IMR-90 (cell line): ENCODE measurements around the gene ZDHHC11B. TPM values are rescaled to one million over a fixed set of nuclear protein-coding genes. Genes with fewer than 3 reads are reported as not detected.

ENCODE experiments used
- ATAC-seq: fragments of 200-7000 bp; cut with Tn5 transposase; 2 replicates; pipeline ENCODE4 v1.9.1; 2020; ENCODE audit warnings: low read depth, mild to moderate bottlenecking, moderate library complexity
- BruUV-seq: library from RNA; stranded (reverse); fragments of 400-500 nt; replicated peaks from 2 replicates; lab custom pipeline; 2021; lab: Mats Ljungman, UMichigan
- CTCF ChIA-PET: fragments of 300-600 bp; formaldehyde crosslinking; extraction: SDS; loops from one replicate; lab custom pipeline; 2021; ENCODE audit warnings: antibody characterized with exemption; lab: Yijun Ruan, JAX
- POLR2A ChIA-PET: fragments of 300-600 bp; sonication (Branson Sonifier 250); formaldehyde crosslinking; loops from one replicate; lab custom pipeline; 2022; ENCODE audit warnings: antibody characterized with exemption; ENCODE audit not compliant: unreplicated experiment; lab: Charles Lee
- DNase-seq: peaks from one replicate; pipeline ENCODE4 v3.0.0; 2013
- H2AFZ ChIP-seq: replicated peaks from 2 replicates; pipeline ENCODE3; 2013; ENCODE audit warnings: low read length, mild to moderate bottlenecking; ENCODE audit not compliant: poor library complexity
- H2AK5ac ChIP-seq: 2 replicates; pipeline ENCODE4 v1.6.1; 2013; ENCODE audit warnings: low read depth, low read length, inconsistent platforms
- H2AK9ac ChIP-seq: replicated peaks from 2 replicates; pipeline ENCODE3; 2013; ENCODE audit warnings: mild to moderate bottlenecking, low read depth, low read length, moderate library complexity; ENCODE audit not compliant: poor library complexity
- H2BK120ac ChIP-seq: 2 replicates; pipeline ENCODE4 v1.6.1; 2013; ENCODE audit warnings: low read depth, low read length, inconsistent platforms
- H2BK15ac ChIP-seq: 3 replicates; pipeline ENCODE4 v1.6.1; 2013; ENCODE audit warnings: low read depth, low read length, inconsistent platforms
- H2BK20ac ChIP-seq: 2 replicates; pipeline ENCODE4 v1.6.1; 2013; ENCODE audit warnings: low read depth, mild to moderate bottlenecking, inconsistent platforms, low read length, moderate library complexity
- H2BK5ac ChIP-seq: 2 replicates; pipeline ENCODE4 v1.6.1; 2013; ENCODE audit warnings: mild to moderate bottlenecking, low read depth, low read length, inconsistent platforms; ENCODE audit not compliant: poor library complexity, severe bottlenecking
- H3K14ac ChIP-seq: replicated peaks from 2 replicates; pipeline ENCODE4 v1.6.1; 2013; ENCODE audit warnings: low read depth, low read length, inconsistent platforms
- H3K18ac ChIP-seq: 2 replicates; pipeline ENCODE4 v1.6.1; 2013; ENCODE audit warnings: low read depth, low read length, control low read depth
- H3K23ac ChIP-seq: 2 replicates; pipeline ENCODE4 v1.6.1; 2013; ENCODE audit warnings: low read depth, low read length, inconsistent platforms
- H3K27ac ChIP-seq: 2 replicates; pipeline ENCODE4 v1.5.1; 2013; ENCODE audit warnings: mild to moderate bottlenecking, control low read depth, low read length; ENCODE audit not compliant: insufficient read depth
- H3K27me3 ChIP-seq: 2 replicates; pipeline ENCODE4 v1.6.1; 2013; ENCODE audit warnings: low read length; ENCODE audit not compliant: control insufficient read depth, insufficient read depth
- H3K36me3 ChIP-seq: 2 replicates; pipeline ENCODE4 v1.6.1; 2013; ENCODE audit warnings: low read length, mixed read lengths; ENCODE audit not compliant: control insufficient read depth, insufficient read depth
- H3K4ac ChIP-seq: 2 replicates; pipeline ENCODE4 v1.6.1; 2013; ENCODE audit warnings: low read depth, low read length, inconsistent platforms
- H3K4me1 ChIP-seq: 2 replicates; pipeline ENCODE4 v1.6.1; 2013; ENCODE audit warnings: low read length, mixed read lengths; ENCODE audit not compliant: control insufficient read depth, insufficient read depth
- H3K4me2 ChIP-seq: 2 replicates; pipeline ENCODE4 v1.6.1; 2013; ENCODE audit warnings: low read depth, mild to moderate bottlenecking, control low read depth, low read length, moderate library complexity
- H3K4me3 ChIP-seq: 2 replicates; pipeline ENCODE4 v1.5.1; 2013; ENCODE audit warnings: low read depth, mild to moderate bottlenecking, control low read depth, low read length, moderate library complexity; ENCODE audit not compliant: insufficient read depth
- H3K56ac ChIP-seq: 2 replicates; pipeline ENCODE4 v1.6.1; 2013; ENCODE audit warnings: low read length, inconsistent platforms; ENCODE audit not compliant: insufficient read depth; ENCODE audit errors: extremely low read depth
- H3K79me1 ChIP-seq, 2 experiments: 2 replicates each; pipeline ENCODE4 v1.6.1; 2013; ENCODE audit warnings: low read length in 2 of 2, inconsistent platforms in 1 of 2, low read depth in 1 of 2
- H3K9ac ChIP-seq: 2 replicates; pipeline ENCODE4 v1.6.1; 2013; ENCODE audit warnings: low read depth, low read length, control low read depth
- H3K9me1 ChIP-seq: 2 replicates; pipeline ENCODE4 v1.6.1; 2013; ENCODE audit warnings: low read length, inconsistent platforms; ENCODE audit not compliant: insufficient read depth
- H3K9me3 ChIP-seq: 2 replicates; pipeline ENCODE4 v1.6.1; 2013; ENCODE audit warnings: low read length; ENCODE audit not compliant: control insufficient read depth, insufficient read depth
- H4K20me1 ChIP-seq: 2 replicates; pipeline ENCODE4 v1.6.1; 2013; ENCODE audit warnings: low read length, inconsistent platforms; ENCODE audit not compliant: insufficient read depth
- H4K5ac ChIP-seq: 2 replicates; pipeline ENCODE4 v1.6.1; 2013; ENCODE audit warnings: mild to moderate bottlenecking, low read depth, low read length, control low read depth
- H4K8ac ChIP-seq, 2 experiments: 2 replicates each; pipeline ENCODE4 v1.6.1; 2013; ENCODE audit warnings: low read depth in 2 of 2, low read length in 2 of 2, control low read depth in 1 of 2, inconsistent platforms in 1 of 2
- H4K91ac ChIP-seq: 2 replicates; pipeline ENCODE4 v1.6.1; 2013; ENCODE audit warnings: low read depth, low read length, inconsistent platforms; ENCODE audit not compliant: insufficient read depth
- ELK1 ChIP-seq: fragments of 150-350 bp; IDR thresholded peaks from 2 replicates; pipeline ENCODE4 v1.6.1; 2016; ENCODE audit warnings: low read depth, mild to moderate bottlenecking, low read length, moderate library complexity, borderline replicate concordance
- FOS ChIP-seq: fragments of 150-350 bp; IDR thresholded peaks from 2 replicates; pipeline ENCODE4 v1.6.1; 2016; ENCODE audit warnings: low read depth, low read length
- WGBS, 2 experiments: methylation state at CpG; one replicate each; pipeline versions ENCODE4 v1.1.5 to v1.1.7; 2013; ENCODE audit warnings: missing lambda C conversion rate in 2 of 2; ENCODE audit not compliant: insufficient read length in 1 of 2; ENCODE audit errors: extremely low coverage in 2 of 2; 5-methylcytosine and 5-hydroxymethylcytosine counted together
- dilution Hi-C: fragments of 300-500 bp; cut with HindIII; formaldehyde crosslinking; loops from one replicate; pipeline ENCODE4 v1.14.3; 2018; ENCODE audit warnings: low sequenced_read_pairs; ENCODE audit not compliant: unreplicated experiment
- in situ Hi-C: fragments of 300-500 bp; cut with MboI; formaldehyde crosslinking; loops from 3 replicates; pipeline ENCODE4 v1.14.3; 2019; ENCODE audit warnings: low sequenced_read_pairs, inconsistent platforms, mixed read lengths
- intact Hi-C: fragments of 100-400 bp; cut with micrococcal nuclease; formaldehyde crosslinking; loops from 2 replicates; pipeline ENCODE4 v1.10.0; 2022
- polyA plus RNA-seq, 3 experiments: library from polyadenylated mRNA; depleted of rRNA; stranded (reverse); fragments of >200 nt; gene quantifications; 2 replicates each; pipeline ENCODE4 v1.2.3, GENCODE V29; 2012; ENCODE audit warnings: low replicate concordance in 1 of 3
- total RNA-seq: library from RNA; depleted of rRNA; stranded (reverse); fragments of >200 nt; gene quantifications from 2 replicates; pipeline ENCODE4 v1.2.3, GENCODE V29; 2012

ZDHHC11B gene
- total and polyA plus RNA-seq, 2 of the 4 experiments (the other 2 are of a cell fraction): 0.12 TPM; not detected in 1

GRCh38 chr5:677131-678101, 107.1 kb downstream of the ZDHHC11B start (continued):
- TF ChIP-seq ELK1: no peak

- H3K4me3 ChIP-seq: no peak overlapping the region
- H3K27me3 ChIP-seq: peaks cover 16% of the 10 kb centered on the region; the same call in 1 of the 2 replicates
- intact Hi-C loops (no loop called here), in situ Hi-C loops (no loop called here), dilution Hi-C loops (no loop called here)
- H4K5ac ChIP-seq: no peak overlapping the region
- DNase-seq (no peak), ATAC-seq (no peak)
- no peak overlapping the region for H3K56ac ChIP-seq
- H2AK5ac ChIP-seq: no peak overlapping the region
- H2BK20ac ChIP-seq: no peak overlapping the region
- H2BK120ac ChIP-seq: no peak overlapping the region
- no peak overlapping the region for H2BK15ac ChIP-seq
- no TSS peak for BruUV-seq
- H3K4ac ChIP-seq: no peak overlapping the region
- no peak overlapping the region for H2AFZ ChIP-seq
- CTCF ChIA-PET: no interaction called here
- no peak overlapping the region for H2BK5ac ChIP-seq
- H3K23ac ChIP-seq: no peak overlapping the region
- no peak overlapping the region for H3K18ac ChIP-seq
- H2AK9ac ChIP-seq: no peak overlapping the region
- no peak overlapping the region for H3K27ac ChIP-seq
- H4K91ac ChIP-seq: no peak overlapping the region
- no peak overlapping the region for H3K4me2 ChIP-seq
- no peak overlapping the region for H3K9ac ChIP-seq
- 89% methylated on average over 43 of the region's 48 CpGs; no CpG with 5 or more reads in 1 of the 2 experiments for WGBS, 2 experiments
- POLR2A ChIA-PET: no interaction called here
- no peaks in the 10 kb centered on the region; the same call in 1 of the 2 replicates for H3K4me1 ChIP-seq
- H3K9me1 ChIP-seq: no peaks in the 10 kb centered on the region
- no peaks in the 10 kb centered on the region for H3K9me3 ChIP-seq
- H3K14ac ChIP-seq: no peak overlapping the region
- H3K36me3 ChIP-seq: no peaks in the 10 kb centered on the region
- H4K20me1 ChIP-seq: no peaks in the 10 kb centered on the region
- H3K79me1 ChIP-seq: no peaks in the 10 kb centered on the region
- no peak overlapping the region for H4K8ac ChIP-seq
- TF ChIP-seq FOS: no peak
Measured at GRCh38 chr5:676699-677076, 107.8 kb downstream of the ZDHHC11B start.
